Measurements from ENCODE around the gene ZC3H12C. TPM values are rescaled to one million over a fixed set of nuclear protein-coding genes. Genes with fewer than 3 reads are reported as not detected.

The ZC3H12C gene
- total and polyA plus RNA-seq, 2 of the 13 experiments (the other 11 are each of a cell fraction or from before 2014, with no cell fraction given) = 2.4 to 5.7 TPM

DNA sequence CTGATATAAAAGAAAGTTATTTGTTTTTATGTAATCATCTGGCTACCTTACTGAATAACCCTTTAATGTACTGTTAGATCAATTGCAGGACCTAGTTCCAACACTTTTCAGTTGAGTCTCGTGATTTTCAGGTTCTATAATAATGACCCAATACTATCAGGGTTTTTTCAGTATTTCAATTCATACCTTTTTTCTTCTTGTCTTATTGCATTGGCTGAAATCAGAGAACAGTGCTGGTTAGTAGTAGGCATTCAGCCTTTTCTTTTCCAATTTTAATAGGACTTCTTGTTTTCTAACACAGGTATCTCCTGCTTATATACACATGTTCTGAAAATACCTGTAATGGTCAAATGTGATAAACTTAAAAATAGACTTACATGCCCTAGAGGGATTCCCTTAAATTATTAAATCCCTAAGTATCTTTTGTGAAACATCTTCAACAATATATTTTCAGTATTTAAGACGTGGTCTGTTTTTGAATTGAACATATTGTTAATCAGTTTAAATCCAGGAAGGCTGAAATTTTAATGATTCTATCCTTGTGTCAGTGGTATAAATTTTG is 13.6 kb downstream of the ZC3H12C start (continued):
- TF ChIP-seq, protein P1, sequence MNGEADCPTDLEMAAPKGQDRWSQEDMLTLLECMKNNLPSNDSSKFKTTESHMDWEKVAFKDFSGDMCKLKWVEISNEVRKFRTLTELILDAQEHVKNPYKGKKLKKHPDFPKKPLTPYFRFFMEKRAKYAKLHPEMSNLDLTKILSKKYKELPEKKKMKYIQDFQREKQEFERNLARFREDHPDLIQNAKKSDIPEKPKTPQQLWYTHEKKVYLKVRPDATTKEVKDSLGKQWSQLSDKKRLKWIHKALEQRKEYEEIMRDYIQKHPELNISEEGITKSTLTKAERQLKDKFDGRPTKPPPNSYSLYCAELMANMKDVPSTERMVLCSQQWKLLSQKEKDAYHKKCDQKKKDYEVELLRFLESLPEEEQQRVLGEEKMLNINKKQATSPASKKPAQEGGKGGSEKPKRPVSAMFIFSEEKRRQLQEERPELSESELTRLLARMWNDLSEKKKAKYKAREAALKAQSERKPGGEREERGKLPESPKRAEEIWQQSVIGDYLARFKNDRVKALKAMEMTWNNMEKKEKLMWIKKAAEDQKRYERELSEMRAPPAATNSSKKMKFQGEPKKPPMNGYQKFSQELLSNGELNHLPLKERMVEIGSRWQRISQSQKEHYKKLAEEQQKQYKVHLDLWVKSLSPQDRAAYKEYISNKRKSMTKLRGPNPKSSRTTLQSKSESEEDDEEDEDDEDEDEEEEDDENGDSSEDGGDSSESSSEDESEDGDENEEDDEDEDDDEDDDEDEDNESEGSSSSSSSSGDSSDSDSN (CRISPR knock-in tag; IDR thresholded peaks at IDR 0.05) = no peak
- TF ChIP-seq, protein P2, sequence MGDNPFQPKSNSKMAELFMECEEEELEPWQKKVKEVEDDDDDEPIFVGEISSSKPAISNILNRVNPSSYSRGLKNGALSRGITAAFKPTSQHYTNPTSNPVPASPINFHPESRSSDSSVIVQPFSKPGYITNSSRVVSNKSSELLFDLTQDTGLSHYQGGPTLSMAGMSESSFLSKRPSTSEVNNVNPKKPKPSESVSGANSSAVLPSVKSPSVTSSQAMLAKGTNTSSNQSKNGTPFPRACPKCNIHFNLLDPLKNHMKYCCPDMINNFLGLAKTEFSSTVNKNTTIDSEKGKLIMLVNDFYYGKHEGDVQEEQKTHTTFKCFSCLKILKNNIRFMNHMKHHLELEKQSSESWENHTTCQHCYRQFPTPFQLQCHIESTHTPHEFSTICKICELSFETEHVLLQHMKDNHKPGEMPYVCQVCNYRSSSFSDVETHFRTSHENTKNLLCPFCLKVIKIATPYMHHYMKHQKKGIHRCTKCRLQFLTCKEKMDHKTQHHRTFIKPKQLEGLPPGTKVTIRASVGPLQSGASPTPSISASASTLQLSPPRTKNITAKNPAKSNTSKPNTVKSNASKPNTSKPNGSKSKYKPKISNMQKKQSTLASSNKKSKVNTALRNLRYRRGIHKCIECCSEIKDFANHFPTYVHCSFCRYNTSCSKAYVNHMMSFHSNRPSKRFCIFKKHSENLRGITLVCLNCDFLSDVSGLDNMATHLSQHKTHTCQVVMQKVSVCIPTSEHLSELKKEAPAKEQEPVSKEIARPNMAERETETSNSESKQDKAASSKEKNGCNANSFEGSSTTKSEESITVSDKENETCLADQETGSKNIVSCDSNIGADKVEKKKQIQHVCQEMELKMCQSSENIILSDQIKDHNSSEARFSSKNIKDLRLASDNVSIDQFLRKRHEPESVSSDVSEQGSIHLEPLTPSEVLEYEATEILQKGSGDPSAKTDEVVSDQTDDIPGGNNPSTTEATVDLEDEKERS (CRISPR knock-in tag; IDR thresholded peaks at IDR 0.05) = no peak
- no peak for TF ChIP-seq ZMAT3 (CRISPR knock-in tag; conservative IDR thresholded peaks at IDR 0.05)
- no peak for TF ChIP-seq SPEN (CRISPR knock-in tag; IDR thresholded peaks at IDR 0.05; ENCODE audit: low read depth)
- TF ChIP-seq ZNF256 (CRISPR knock-in tag; conservative IDR thresholded peaks at IDR 0.05) = no peak
- no peak for TF ChIP-seq ZC3H4 (CRISPR knock-in tag; IDR thresholded peaks at IDR 0.05; ENCODE audit: borderline replicate concordance)
- TF ChIP-seq FOXP1 (IDR thresholded peaks at IDR 0.05) = no peak
- TF ChIP-seq FOXP1 (CRISPR knock-in tag; IDR thresholded peaks at IDR 0.05) = no peak
- no peak for TF ChIP-seq ZNF17 (CRISPR knock-in tag; IDR thresholded peaks at IDR 0.05)
- TF ChIP-seq TEAD3 (CRISPR knock-in tag; optimal IDR thresholded peaks at IDR 0.05; ENCODE audit: borderline replicate concordance) = no peak
- TF ChIP-seq, protein P3, sequence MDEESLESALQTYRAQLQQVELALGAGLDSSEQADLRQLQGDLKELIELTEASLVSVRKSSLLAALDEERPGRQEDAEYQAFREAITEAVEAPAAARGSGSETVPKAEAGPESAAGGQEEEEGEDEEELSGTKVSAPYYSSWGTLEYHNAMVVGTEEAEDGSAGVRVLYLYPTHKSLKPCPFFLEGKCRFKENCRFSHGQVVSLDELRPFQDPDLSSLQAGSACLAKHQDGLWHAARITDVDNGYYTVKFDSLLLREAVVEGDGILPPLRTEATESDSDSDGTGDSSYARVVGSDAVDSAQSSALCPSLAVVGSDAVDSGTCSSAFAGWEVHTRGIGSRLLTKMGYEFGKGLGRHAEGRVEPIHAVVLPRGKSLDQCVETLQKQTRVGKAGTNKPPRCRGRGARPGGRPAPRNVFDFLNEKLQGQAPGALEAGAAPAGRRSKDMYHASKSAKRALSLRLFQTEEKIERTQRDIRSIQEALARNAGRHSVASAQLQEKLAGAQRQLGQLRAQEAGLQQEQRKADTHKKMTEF (CRISPR knock-in tag; IDR thresholded peaks at IDR 0.05) = no peak
- TF ChIP-seq, protein P4, sequence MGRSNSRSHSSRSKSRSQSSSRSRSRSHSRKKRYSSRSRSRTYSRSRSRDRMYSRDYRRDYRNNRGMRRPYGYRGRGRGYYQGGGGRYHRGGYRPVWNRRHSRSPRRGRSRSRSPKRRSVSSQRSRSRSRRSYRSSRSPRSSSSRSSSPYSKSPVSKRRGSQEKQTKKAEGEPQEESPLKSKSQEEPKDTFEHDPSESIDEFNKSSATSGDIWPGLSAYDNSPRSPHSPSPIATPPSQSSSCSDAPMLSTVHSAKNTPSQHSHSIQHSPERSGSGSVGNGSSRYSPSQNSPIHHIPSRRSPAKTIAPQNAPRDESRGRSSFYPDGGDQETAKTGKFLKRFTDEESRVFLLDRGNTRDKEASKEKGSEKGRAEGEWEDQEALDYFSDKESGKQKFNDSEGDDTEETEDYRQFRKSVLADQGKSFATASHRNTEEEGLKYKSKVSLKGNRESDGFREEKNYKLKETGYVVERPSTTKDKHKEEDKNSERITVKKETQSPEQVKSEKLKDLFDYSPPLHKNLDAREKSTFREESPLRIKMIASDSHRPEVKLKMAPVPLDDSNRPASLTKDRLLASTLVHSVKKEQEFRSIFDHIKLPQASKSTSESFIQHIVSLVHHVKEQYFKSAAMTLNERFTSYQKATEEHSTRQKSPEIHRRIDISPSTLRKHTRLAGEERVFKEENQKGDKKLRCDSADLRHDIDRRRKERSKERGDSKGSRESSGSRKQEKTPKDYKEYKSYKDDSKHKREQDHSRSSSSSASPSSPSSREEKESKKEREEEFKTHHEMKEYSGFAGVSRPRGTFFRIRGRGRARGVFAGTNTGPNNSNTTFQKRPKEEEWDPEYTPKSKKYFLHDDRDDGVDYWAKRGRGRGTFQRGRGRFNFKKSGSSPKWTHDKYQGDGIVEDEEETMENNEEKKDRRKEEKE (IDR thresholded peaks at IDR 0.05) = no peak
- TF ChIP-seq, protein P5, sequence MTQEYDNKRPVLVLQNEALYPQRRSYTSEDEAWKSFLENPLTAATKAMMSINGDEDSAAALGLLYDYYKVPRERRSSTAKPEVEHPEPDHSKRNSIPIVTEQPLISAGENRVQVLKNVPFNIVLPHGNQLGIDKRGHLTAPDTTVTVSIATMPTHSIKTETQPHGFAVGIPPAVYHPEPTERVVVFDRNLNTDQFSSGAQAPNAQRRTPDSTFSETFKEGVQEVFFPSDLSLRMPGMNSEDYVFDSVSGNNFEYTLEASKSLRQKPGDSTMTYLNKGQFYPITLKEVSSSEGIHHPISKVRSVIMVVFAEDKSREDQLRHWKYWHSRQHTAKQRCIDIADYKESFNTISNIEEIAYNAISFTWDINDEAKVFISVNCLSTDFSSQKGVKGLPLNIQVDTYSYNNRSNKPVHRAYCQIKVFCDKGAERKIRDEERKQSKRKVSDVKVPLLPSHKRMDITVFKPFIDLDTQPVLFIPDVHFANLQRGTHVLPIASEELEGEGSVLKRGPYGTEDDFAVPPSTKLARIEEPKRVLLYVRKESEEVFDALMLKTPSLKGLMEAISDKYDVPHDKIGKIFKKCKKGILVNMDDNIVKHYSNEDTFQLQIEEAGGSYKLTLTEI (CRISPR knock-in tag; conservative IDR thresholded peaks at IDR 0.05) = no peak
